Measurements from ENCODE around the gene METTL23. TPM values are rescaled to one million over a fixed set of nuclear protein-coding genes. Genes with fewer than 3 reads are reported as not detected.
"Not testable (repeated sequence)": the region's sequence is repeated elsewhere in the genome, so short reads cannot be mapped to it uniquely, and the experiment has no call there.

The METTL23 gene
- total RNA-seq, 2 donors from 2014 or later: 39.5 to 47.9 TPM

- TF ChIP-seq CTCF (IDR thresholded peaks at IDR 0.05) (no peak), POLR2A (IDR thresholded peaks at IDR 0.05) (no peak), POLR2AphosphoS5 (IDR thresholded peaks at IDR 0.05) (no peak)
- Histone ChIP-seq H3K27me3 (replicated peaks; ENCODE audit: insufficient read depth) (no peaks in the 10 kb centered on the region), H3K4me1 (replicated peaks) (peaks cover 21% of the 10 kb centered on the region), H3K4me3 (peak overlapping the region; percentile 94 to 98), H3K9me3 (no peaks in the 10 kb centered on the region), H3K36me3 (no peaks in the 10 kb centered on the region), H3K27ac (peak overlapping the region; percentile 99 to 100)
- intact Hi-C loops (cut with DNase I): loop anchor here (5.0 kb wide), 1 partner anchor 41 kb away; no protein-coding TSS in a partner anchor
- 59% methylated on average over 18 of the region's 18 CpGs for WGBS
- DNase-seq (ENCODE audit: low spot score): no peak
These were observed 1.3 kb downstream of the METTL23 start for GRCh38 chr17:76727745-76728456.

GRCh38 chr17:76731800-76732733 lies 5.4 kb downstream of the METTL23 start:
- DNase-seq (ENCODE audit: low spot score); H3K27ac ChIP-seq; intact Hi-C loops (cut with DNase I); H3K4me3 ChIP-seq; H3K9me3 ChIP-seq; H3K27me3 ChIP-seq (replicated peaks; ENCODE audit: insufficient read depth); H3K36me3 ChIP-seq: not testable (repeated sequence)
- peaks cover 16% of the 10 kb centered on the region for H3K4me1 ChIP-seq (replicated peaks)
- 83% methylated on average over 13 of the region's 13 CpGs for WGBS

GRCh38 chr17:76732734-76733617 lies 6.3 kb downstream of the METTL23 start:
- Histone ChIP-seq H3K36me3 (no peaks in the 10 kb centered on the region), H3K27me3 (replicated peaks; ENCODE audit: insufficient read depth) (no peaks in the 10 kb centered on the region), H3K4me1 (replicated peaks) (peaks cover 9% of the 10 kb centered on the region), H3K4me3 (no peak overlapping the region), H3K27ac (no peak overlapping the region), H3K9me3 (no peaks in the 10 kb centered on the region)
- WGBS: 53% methylated on average over 3 of the region's 3 CpGs
- TF ChIP-seq CTCF (IDR thresholded peaks at IDR 0.05) (no peak), POLR2AphosphoS5 (IDR thresholded peaks at IDR 0.05) (no peak), POLR2A (IDR thresholded peaks at IDR 0.05) (no peak)
- intact Hi-C loops (cut with DNase I): no loop called here
- DNase-seq (ENCODE audit: low spot score): no peak

GRCh38 chr17:76733618-76733957 lies 6.9 kb downstream of the METTL23 start:
- Histone ChIP-seq H3K36me3 (no peaks in the 10 kb centered on the region), H3K4me1 (replicated peaks) (peaks cover 7% of the 10 kb centered on the region), H3K27ac (no peak overlapping the region), H3K9me3 (no peaks in the 10 kb centered on the region), H3K27me3 (replicated peaks; ENCODE audit: insufficient read depth) (no peaks in the 10 kb centered on the region), H3K4me3 (no peak overlapping the region)
- no peak for DNase-seq (ENCODE audit: low spot score)
- intact Hi-C loops (cut with DNase I): no loop called here
- no peak for TF ChIP-seq CTCF (IDR thresholded peaks at IDR 0.05)
- no peak for TF ChIP-seq POLR2A (IDR thresholded peaks at IDR 0.05)
- TF ChIP-seq POLR2AphosphoS5 (IDR thresholded peaks at IDR 0.05): no peak
- 70% methylated on average over 1 of the region's 1 CpG for whole genome bisulfite sequencing
